IMR-90 (cell line): ENCODE results near the gene HYOU1. TPM values are rescaled to one million over a fixed set of nuclear protein-coding genes. Genes with fewer than 3 reads are reported as not detected.

Source experiments
- ATAC-seq: fragments of 200-7000 bp; cut with Tn5 transposase; 2 replicates; pipeline ENCODE4 v1.9.1; 2020; ENCODE audit warnings: low read depth, mild to moderate bottlenecking, moderate library complexity
- BruUV-seq: library from RNA; stranded (reverse); fragments of 400-500 nt; replicated peaks from 2 replicates; lab custom pipeline; 2021; lab: Mats Ljungman, UMichigan
- CTCF ChIA-PET: fragments of 300-600 bp; formaldehyde crosslinking; extraction: SDS; loops from one replicate; lab custom pipeline; 2021; ENCODE audit warnings: antibody characterized with exemption; lab: Yijun Ruan, JAX
- POLR2A ChIA-PET: fragments of 300-600 bp; sonication (Branson Sonifier 250); formaldehyde crosslinking; loops from one replicate; lab custom pipeline; 2022; ENCODE audit warnings: antibody characterized with exemption; ENCODE audit not compliant: unreplicated experiment; lab: Charles Lee
- DNase-seq: peaks from one replicate; pipeline ENCODE4 v3.0.0; 2013
- H2AFZ ChIP-seq: replicated peaks from 2 replicates; pipeline ENCODE3; 2013; ENCODE audit warnings: low read length, mild to moderate bottlenecking; ENCODE audit not compliant: poor library complexity
- H2AK5ac ChIP-seq: 2 replicates; pipeline ENCODE4 v1.6.1; 2013; ENCODE audit warnings: low read depth, low read length, inconsistent platforms
- H2AK9ac ChIP-seq: replicated peaks from 2 replicates; pipeline ENCODE3; 2013; ENCODE audit warnings: mild to moderate bottlenecking, low read depth, low read length, moderate library complexity; ENCODE audit not compliant: poor library complexity
- H2BK120ac ChIP-seq: 2 replicates; pipeline ENCODE4 v1.6.1; 2013; ENCODE audit warnings: low read depth, low read length, inconsistent platforms
- H2BK15ac ChIP-seq: 3 replicates; pipeline ENCODE4 v1.6.1; 2013; ENCODE audit warnings: low read depth, low read length, inconsistent platforms
- H2BK20ac ChIP-seq: 2 replicates; pipeline ENCODE4 v1.6.1; 2013; ENCODE audit warnings: low read depth, mild to moderate bottlenecking, inconsistent platforms, low read length, moderate library complexity
- H2BK5ac ChIP-seq: 2 replicates; pipeline ENCODE4 v1.6.1; 2013; ENCODE audit warnings: mild to moderate bottlenecking, low read depth, low read length, inconsistent platforms; ENCODE audit not compliant: poor library complexity, severe bottlenecking
- H3K14ac ChIP-seq: replicated peaks from 2 replicates; pipeline ENCODE4 v1.6.1; 2013; ENCODE audit warnings: low read depth, low read length, inconsistent platforms
- H3K18ac ChIP-seq: 2 replicates; pipeline ENCODE4 v1.6.1; 2013; ENCODE audit warnings: low read depth, low read length, control low read depth
- H3K23ac ChIP-seq: 2 replicates; pipeline ENCODE4 v1.6.1; 2013; ENCODE audit warnings: low read depth, low read length, inconsistent platforms
- H3K27ac ChIP-seq: 2 replicates; pipeline ENCODE4 v1.5.1; 2013; ENCODE audit warnings: mild to moderate bottlenecking, control low read depth, low read length; ENCODE audit not compliant: insufficient read depth
- H3K27me3 ChIP-seq: 2 replicates; pipeline ENCODE4 v1.6.1; 2013; ENCODE audit warnings: low read length; ENCODE audit not compliant: control insufficient read depth, insufficient read depth
- H3K36me3 ChIP-seq: 2 replicates; pipeline ENCODE4 v1.6.1; 2013; ENCODE audit warnings: low read length, mixed read lengths; ENCODE audit not compliant: control insufficient read depth, insufficient read depth
- H3K4ac ChIP-seq: 2 replicates; pipeline ENCODE4 v1.6.1; 2013; ENCODE audit warnings: low read depth, low read length, inconsistent platforms
- H3K4me1 ChIP-seq: 2 replicates; pipeline ENCODE4 v1.6.1; 2013; ENCODE audit warnings: low read length, mixed read lengths; ENCODE audit not compliant: control insufficient read depth, insufficient read depth
- H3K4me2 ChIP-seq: 2 replicates; pipeline ENCODE4 v1.6.1; 2013; ENCODE audit warnings: low read depth, mild to moderate bottlenecking, control low read depth, low read length, moderate library complexity
- H3K4me3 ChIP-seq: 2 replicates; pipeline ENCODE4 v1.5.1; 2013; ENCODE audit warnings: low read depth, mild to moderate bottlenecking, control low read depth, low read length, moderate library complexity; ENCODE audit not compliant: insufficient read depth
- H3K56ac ChIP-seq: 2 replicates; pipeline ENCODE4 v1.6.1; 2013; ENCODE audit warnings: low read length, inconsistent platforms; ENCODE audit not compliant: insufficient read depth; ENCODE audit errors: extremely low read depth
- H3K79me1 ChIP-seq, 2 experiments: 2 replicates each; pipeline ENCODE4 v1.6.1; 2013; ENCODE audit warnings: low read length in 2 of 2, inconsistent platforms in 1 of 2, low read depth in 1 of 2
- H3K9ac ChIP-seq: 2 replicates; pipeline ENCODE4 v1.6.1; 2013; ENCODE audit warnings: low read depth, low read length, control low read depth
- H3K9me1 ChIP-seq: 2 replicates; pipeline ENCODE4 v1.6.1; 2013; ENCODE audit warnings: low read length, inconsistent platforms; ENCODE audit not compliant: insufficient read depth
- H3K9me3 ChIP-seq: 2 replicates; pipeline ENCODE4 v1.6.1; 2013; ENCODE audit warnings: low read length; ENCODE audit not compliant: control insufficient read depth, insufficient read depth
- H4K20me1 ChIP-seq: 2 replicates; pipeline ENCODE4 v1.6.1; 2013; ENCODE audit warnings: low read length, inconsistent platforms; ENCODE audit not compliant: insufficient read depth
- H4K5ac ChIP-seq: 2 replicates; pipeline ENCODE4 v1.6.1; 2013; ENCODE audit warnings: mild to moderate bottlenecking, low read depth, low read length, control low read depth
- H4K8ac ChIP-seq, 2 experiments: 2 replicates each; pipeline ENCODE4 v1.6.1; 2013; ENCODE audit warnings: low read depth in 2 of 2, low read length in 2 of 2, control low read depth in 1 of 2, inconsistent platforms in 1 of 2
- H4K91ac ChIP-seq: 2 replicates; pipeline ENCODE4 v1.6.1; 2013; ENCODE audit warnings: low read depth, low read length, inconsistent platforms; ENCODE audit not compliant: insufficient read depth
- BHLHE40 ChIP-seq: fragments of 150-350 bp; IDR thresholded peaks from 2 replicates; pipeline ENCODE4 v1.6.1; 2016; ENCODE audit warnings: mild to moderate bottlenecking, low read depth, low read length
- RAD21 ChIP-seq: IDR thresholded peaks from 2 replicates; pipeline ENCODE4 v1.6.1; 2012; ENCODE audit warnings: low read length, improper control_type of control experiment
- RFX5 ChIP-seq: IDR thresholded peaks from 2 replicates; pipeline ENCODE4 v1.8.0; 2012; ENCODE audit warnings: low read depth, mild to moderate bottlenecking, low read length, moderate library complexity
- SMC3 ChIP-seq: fragments of 150-350 bp; IDR thresholded peaks from 2 replicates; pipeline ENCODE4 v1.6.1; 2016; ENCODE audit warnings: low read depth, mild to moderate bottlenecking, antibody characterized with exemption, low read length, moderate library complexity
- WGBS, 2 experiments: methylation state at CpG; one replicate each; pipeline versions ENCODE4 v1.1.5 to v1.1.7; 2013; ENCODE audit warnings: missing lambda C conversion rate in 2 of 2; ENCODE audit not compliant: insufficient read length in 1 of 2; ENCODE audit errors: extremely low coverage in 2 of 2; 5-methylcytosine and 5-hydroxymethylcytosine counted together
- dilution Hi-C: fragments of 300-500 bp; cut with HindIII; formaldehyde crosslinking; loops from one replicate; pipeline ENCODE4 v1.14.3; 2018; ENCODE audit warnings: low sequenced_read_pairs; ENCODE audit not compliant: unreplicated experiment
- in situ Hi-C: fragments of 300-500 bp; cut with MboI; formaldehyde crosslinking; loops from 3 replicates; pipeline ENCODE4 v1.14.3; 2019; ENCODE audit warnings: low sequenced_read_pairs, inconsistent platforms, mixed read lengths
- intact Hi-C: fragments of 100-400 bp; cut with micrococcal nuclease; formaldehyde crosslinking; loops from 2 replicates; pipeline ENCODE4 v1.10.0; 2022
- polyA plus RNA-seq, 3 experiments: library from polyadenylated mRNA; depleted of rRNA; stranded (reverse); fragments of >200 nt; gene quantifications; 2 replicates each; pipeline ENCODE4 v1.2.3, GENCODE V29; 2012; ENCODE audit warnings: low replicate concordance in 1 of 3
- total RNA-seq: library from RNA; depleted of rRNA; stranded (reverse); fragments of >200 nt; gene quantifications from 2 replicates; pipeline ENCODE4 v1.2.3, GENCODE V29; 2012
- TF ChIP-seq, protein P1 (sequence below): conservative IDR thresholded peaks from 2 replicates; pipeline ENCODE4 v1.5.1; 2012; ENCODE audit warnings: mild to moderate bottlenecking, low read depth, low read length, improper control_type of control experiment

Gene HYOU1
- total and polyA plus RNA-seq, 2 of the 4 experiments (the other 2 are of a cell fraction) = 117 to 181 TPM

DNA sequence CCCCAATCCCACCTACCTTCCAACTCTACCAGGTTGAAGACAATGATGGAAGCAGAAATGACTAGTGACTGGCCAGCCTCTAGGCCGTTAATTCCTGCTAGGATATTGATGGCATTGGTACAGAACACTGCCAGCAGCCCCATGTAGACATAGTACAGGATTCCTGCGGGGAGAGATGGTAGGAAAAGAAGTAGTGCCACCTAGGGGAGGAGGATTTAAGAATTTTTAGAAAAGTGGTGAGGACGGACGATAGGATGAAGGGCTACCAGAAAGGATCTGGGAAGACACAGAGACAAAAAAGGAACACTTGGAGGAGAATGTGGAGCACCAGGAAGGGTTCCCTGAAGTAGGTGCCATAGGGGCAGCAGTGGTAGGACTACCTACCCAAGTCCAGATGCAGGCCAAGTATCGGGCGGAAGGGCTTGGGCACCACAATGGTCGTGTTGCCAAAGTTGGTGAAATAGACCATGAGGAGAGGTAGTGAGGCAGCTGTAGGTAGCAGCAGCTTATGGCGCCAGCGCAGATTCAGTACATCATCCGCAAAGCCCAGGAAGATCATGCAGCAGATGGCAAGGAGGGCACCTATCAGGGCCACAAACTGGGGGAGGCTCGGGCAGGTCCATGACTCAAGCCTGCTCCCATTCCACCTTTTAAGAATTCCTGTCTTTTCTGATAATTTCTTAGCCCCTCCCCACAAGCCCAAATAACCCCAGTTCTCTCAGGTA lies 43.4 kb upstream of the HYOU1 start:
- dilution Hi-C loops = no loop called here
- peak; percentile 54 for DNase-seq
- ChIA-PET POLR2A (no interaction called here), CTCF (interaction anchor here (0.6 kb wide), 1 partner anchor 94 kb away, joined by 3 read pairs; no protein-coding TSS in a partner anchor)
- Histone ChIP-seq H3K27ac (no peak overlapping the region; the same call in 1 of the 2 replicates), H3K4ac (peak overlapping the region; percentile 86), H2BK15ac (no peak overlapping the region), H3K18ac (no peak overlapping the region), H3K9ac (peak overlapping the region; percentile 76), H4K5ac (no peak overlapping the region), H2AK5ac (peak overlapping the region; percentile 96), H3K4me1 (peaks cover 5% of the 10 kb centered on the region), H3K79me1 (peaks cover 18 to 46% of the 10 kb centered on the region in 2 experiments), H3K56ac (peak overlapping the region; percentile 81), H2BK5ac (no peak overlapping the region), H2BK20ac (no peak overlapping the region), H2AFZ (peak overlapping the region; percentile 97), H4K8ac (peak overlapping the region; percentile 72 to 83; a peak in 3 of 4 replicates), H3K27me3 (no peaks in the 10 kb centered on the region), H3K4me2 (peak overlapping the region; percentile 83), H3K9me3 (no peaks in the 10 kb centered on the region), H4K91ac (peak overlapping the region; percentile 59), H2AK9ac (peak overlapping the region; percentile 97), H3K23ac (peak overlapping the region; percentile 89), H2BK120ac (no peak overlapping the region), H3K9me1 (peaks cover 6% of the 10 kb centered on the region; the same call in 1 of the 2 replicates), H4K20me1 (no peaks in the 10 kb centered on the region), H3K36me3 (peaks cover 14% of the 10 kb centered on the region), H3K4me3 (peak overlapping the region; percentile 72), H3K14ac (peak overlapping the region; percentile 71)
- no peak for ATAC-seq
- intact Hi-C loops = loop anchor here (10.0 kb wide), 1 partner anchor 374 kb away; no protein-coding TSS in a partner anchor
- TF ChIP-seq SMC3 (0 out of 2 replicates have a peak, but pooled peaks have one; percentile 16), BHLHE40 (no peak), RFX5 (no peak), RAD21 (peak; percentile 43; the same call in 1 of the 2 replicates)
- TF ChIP-seq, protein P1, sequence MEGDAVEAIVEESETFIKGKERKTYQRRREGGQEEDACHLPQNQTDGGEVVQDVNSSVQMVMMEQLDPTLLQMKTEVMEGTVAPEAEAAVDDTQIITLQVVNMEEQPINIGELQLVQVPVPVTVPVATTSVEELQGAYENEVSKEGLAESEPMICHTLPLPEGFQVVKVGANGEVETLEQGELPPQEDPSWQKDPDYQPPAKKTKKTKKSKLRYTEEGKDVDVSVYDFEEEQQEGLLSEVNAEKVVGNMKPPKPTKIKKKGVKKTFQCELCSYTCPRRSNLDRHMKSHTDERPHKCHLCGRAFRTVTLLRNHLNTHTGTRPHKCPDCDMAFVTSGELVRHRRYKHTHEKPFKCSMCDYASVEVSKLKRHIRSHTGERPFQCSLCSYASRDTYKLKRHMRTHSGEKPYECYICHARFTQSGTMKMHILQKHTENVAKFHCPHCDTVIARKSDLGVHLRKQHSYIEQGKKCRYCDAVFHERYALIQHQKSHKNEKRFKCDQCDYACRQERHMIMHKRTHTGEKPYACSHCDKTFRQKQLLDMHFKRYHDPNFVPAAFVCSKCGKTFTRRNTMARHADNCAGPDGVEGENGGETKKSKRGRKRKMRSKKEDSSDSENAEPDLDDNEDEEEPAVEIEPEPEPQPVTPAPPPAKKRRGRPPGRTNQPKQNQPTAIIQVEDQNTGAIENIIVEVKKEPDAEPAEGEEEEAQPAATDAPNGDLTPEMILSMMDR = peak; percentile 52
- no TSS peak for BruUV-seq
- WGBS, 2 experiments = 5% methylated on average over 3 of the region's 11 CpGs; no CpG with 5 or more reads in 1 of the 2 experiments
- in situ Hi-C loops = loop anchor here (5.0 kb wide), 1 partner anchor 97 kb away; no protein-coding TSS in a partner anchor
